ENCODE results near the gene LIPT2. TPM values are rescaled to one million over a fixed set of nuclear protein-coding genes. Genes with fewer than 3 reads are reported as not detected.

LIPT2 gene
- total and polyA plus RNA-seq, 4 donors = 2.3 to 7.9 (median 5.9) TPM

GRCh38 chr11:74524978-74525377 lies 31.5 kb upstream of the LIPT2 start:
- no peak overlapping the region for H3K27ac ChIP-seq (ENCODE audit: low read depth in 1 of 2, low read length in 2 of 2)
- H3K27me3 ChIP-seq (ENCODE audit: control insufficient read depth in 4 of 4, insufficient read depth in 4 of 4, low read length in 3 of 4) = no peaks in the 10 kb centered on the region
- WGBS = 66% methylated on average over 2 of the region's 2 CpGs
- H3K36me3 ChIP-seq (ENCODE audit: control insufficient read depth in 4 of 4, insufficient read depth in 3 of 4, low read depth in 1 of 4, low read length in 3 of 4) = no peaks in the 10 kb centered on the region
- no peak for TF ChIP-seq FOXA1 (IDR thresholded peaks at IDR 0.05)
- TF ChIP-seq RXRA (IDR thresholded peaks at IDR 0.05) = no peak
- TF ChIP-seq JUND (IDR thresholded peaks at IDR 0.05) = no peak
- no peak for TF ChIP-seq FOXA2 (IDR thresholded peaks at IDR 0.05)
- TF ChIP-seq YY1 (IDR thresholded peaks at IDR 0.05) = no peak
- TF ChIP-seq NR2F2 (IDR thresholded peaks at IDR 0.05) = no peak
- TF ChIP-seq, protein P1, sequence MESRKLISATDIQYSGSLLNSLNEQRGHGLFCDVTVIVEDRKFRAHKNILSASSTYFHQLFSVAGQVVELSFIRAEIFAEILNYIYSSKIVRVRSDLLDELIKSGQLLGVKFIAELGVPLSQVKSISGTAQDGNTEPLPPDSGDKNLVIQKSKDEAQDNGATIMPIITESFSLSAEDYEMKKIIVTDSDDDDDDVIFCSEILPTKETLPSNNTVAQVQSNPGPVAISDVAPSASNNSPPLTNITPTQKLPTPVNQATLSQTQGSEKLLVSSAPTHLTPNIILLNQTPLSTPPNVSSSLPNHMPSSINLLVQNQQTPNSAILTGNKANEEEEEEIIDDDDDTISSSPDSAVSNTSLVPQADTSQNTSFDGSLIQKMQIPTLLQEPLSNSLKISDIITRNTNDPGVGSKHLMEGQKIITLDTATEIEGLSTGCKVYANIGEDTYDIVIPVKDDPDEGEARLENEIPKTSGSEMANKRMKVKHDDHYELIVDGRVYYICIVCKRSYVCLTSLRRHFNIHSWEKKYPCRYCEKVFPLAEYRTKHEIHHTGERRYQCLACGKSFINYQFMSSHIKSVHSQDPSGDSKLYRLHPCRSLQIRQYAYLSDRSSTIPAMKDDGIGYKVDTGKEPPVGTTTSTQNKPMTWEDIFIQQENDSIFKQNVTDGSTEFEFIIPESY (IDR thresholded peaks at IDR 0.05) = no peak
- TF ChIP-seq, protein P2, sequence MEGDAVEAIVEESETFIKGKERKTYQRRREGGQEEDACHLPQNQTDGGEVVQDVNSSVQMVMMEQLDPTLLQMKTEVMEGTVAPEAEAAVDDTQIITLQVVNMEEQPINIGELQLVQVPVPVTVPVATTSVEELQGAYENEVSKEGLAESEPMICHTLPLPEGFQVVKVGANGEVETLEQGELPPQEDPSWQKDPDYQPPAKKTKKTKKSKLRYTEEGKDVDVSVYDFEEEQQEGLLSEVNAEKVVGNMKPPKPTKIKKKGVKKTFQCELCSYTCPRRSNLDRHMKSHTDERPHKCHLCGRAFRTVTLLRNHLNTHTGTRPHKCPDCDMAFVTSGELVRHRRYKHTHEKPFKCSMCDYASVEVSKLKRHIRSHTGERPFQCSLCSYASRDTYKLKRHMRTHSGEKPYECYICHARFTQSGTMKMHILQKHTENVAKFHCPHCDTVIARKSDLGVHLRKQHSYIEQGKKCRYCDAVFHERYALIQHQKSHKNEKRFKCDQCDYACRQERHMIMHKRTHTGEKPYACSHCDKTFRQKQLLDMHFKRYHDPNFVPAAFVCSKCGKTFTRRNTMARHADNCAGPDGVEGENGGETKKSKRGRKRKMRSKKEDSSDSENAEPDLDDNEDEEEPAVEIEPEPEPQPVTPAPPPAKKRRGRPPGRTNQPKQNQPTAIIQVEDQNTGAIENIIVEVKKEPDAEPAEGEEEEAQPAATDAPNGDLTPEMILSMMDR (IDR thresholded peaks at IDR 0.05; ENCODE audit: low read depth, low read length, missing input control) = no peak
- TF ChIP-seq GABPA (IDR thresholded peaks at IDR 0.05 in 1 of 2, conservative IDR thresholded peaks at IDR 0.05 in 1 of 2) = no peak
- TF ChIP-seq EGR1 (IDR thresholded peaks at IDR 0.05; ENCODE audit: low read depth in 2 of 2) = no peak
- TF ChIP-seq HNF4G (IDR thresholded peaks at IDR 0.05) = no peak
- no peak for TF ChIP-seq ATF3 (IDR thresholded peaks at IDR 0.05)
- no peak for DNase-seq (ENCODE audit: low spot score)
- H3K4me1 ChIP-seq (ENCODE audit: control insufficient read depth in 4 of 4, insufficient read depth in 4 of 4, low read length in 3 of 4) = no peaks in the 10 kb centered on the region
- H3K9ac ChIP-seq (ENCODE audit: low read depth in 1 of 2, low read length in 2 of 2) = no peak overlapping the region
- no peaks in the 10 kb centered on the region for H3K9me3 ChIP-seq (ENCODE audit: control insufficient read depth in 4 of 4, low read length in 3 of 4)
- no peak overlapping the region for H3K4me3 ChIP-seq (ENCODE audit: low read depth in 1 of 3, low read length in 3 of 3)

- H3K9me3 ChIP-seq (ENCODE audit: control insufficient read depth in 4 of 4, low read length in 3 of 4) = no peaks in the 10 kb centered on the region
- H3K27ac ChIP-seq (ENCODE audit: low read depth in 1 of 2, low read length in 2 of 2) = no peak overlapping the region
- no peak for DNase-seq (ENCODE audit: low spot score)
- 75% methylated on average over 5 of the region's 5 CpGs for WGBS
- no peaks in the 10 kb centered on the region for H3K36me3 ChIP-seq (ENCODE audit: control insufficient read depth in 4 of 4, insufficient read depth in 3 of 4, low read depth in 1 of 4, low read length in 3 of 4)
- H3K9ac ChIP-seq (ENCODE audit: low read depth in 1 of 2, low read length in 2 of 2) = no peak overlapping the region
- no peak overlapping the region for H3K4me3 ChIP-seq (ENCODE audit: low read depth in 1 of 3, low read length in 3 of 3)
- H3K27me3 ChIP-seq (ENCODE audit: control insufficient read depth in 4 of 4, insufficient read depth in 4 of 4, low read length in 3 of 4) = no peaks in the 10 kb centered on the region
- TF ChIP-seq EGR1 (IDR thresholded peaks at IDR 0.05; ENCODE audit: low read depth in 2 of 2) = no peak
- TF ChIP-seq GABPA (IDR thresholded peaks at IDR 0.05 in 1 of 2, conservative IDR thresholded peaks at IDR 0.05 in 1 of 2) = no peak
- TF ChIP-seq SP1 (IDR thresholded peaks at IDR 0.05) = no peak
- TF ChIP-seq, protein P3, sequence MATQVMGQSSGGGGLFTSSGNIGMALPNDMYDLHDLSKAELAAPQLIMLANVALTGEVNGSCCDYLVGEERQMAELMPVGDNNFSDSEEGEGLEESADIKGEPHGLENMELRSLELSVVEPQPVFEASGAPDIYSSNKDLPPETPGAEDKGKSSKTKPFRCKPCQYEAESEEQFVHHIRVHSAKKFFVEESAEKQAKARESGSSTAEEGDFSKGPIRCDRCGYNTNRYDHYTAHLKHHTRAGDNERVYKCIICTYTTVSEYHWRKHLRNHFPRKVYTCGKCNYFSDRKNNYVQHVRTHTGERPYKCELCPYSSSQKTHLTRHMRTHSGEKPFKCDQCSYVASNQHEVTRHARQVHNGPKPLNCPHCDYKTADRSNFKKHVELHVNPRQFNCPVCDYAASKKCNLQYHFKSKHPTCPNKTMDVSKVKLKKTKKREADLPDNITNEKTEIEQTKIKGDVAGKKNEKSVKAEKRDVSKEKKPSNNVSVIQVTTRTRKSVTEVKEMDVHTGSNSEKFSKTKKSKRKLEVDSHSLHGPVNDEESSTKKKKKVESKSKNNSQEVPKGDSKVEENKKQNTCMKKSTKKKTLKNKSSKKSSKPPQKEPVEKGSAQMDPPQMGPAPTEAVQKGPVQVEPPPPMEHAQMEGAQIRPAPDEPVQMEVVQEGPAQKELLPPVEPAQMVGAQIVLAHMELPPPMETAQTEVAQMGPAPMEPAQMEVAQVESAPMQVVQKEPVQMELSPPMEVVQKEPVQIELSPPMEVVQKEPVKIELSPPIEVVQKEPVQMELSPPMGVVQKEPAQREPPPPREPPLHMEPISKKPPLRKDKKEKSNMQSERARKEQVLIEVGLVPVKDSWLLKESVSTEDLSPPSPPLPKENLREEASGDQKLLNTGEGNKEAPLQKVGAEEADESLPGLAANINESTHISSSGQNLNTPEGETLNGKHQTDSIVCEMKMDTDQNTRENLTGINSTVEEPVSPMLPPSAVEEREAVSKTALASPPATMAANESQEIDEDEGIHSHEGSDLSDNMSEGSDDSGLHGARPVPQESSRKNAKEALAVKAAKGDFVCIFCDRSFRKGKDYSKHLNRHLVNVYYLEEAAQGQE (IDR thresholded peaks at IDR 0.05) = no peak
- TF ChIP-seq ATF3 (IDR thresholded peaks at IDR 0.05) = no peak
- TF ChIP-seq, protein P4, sequence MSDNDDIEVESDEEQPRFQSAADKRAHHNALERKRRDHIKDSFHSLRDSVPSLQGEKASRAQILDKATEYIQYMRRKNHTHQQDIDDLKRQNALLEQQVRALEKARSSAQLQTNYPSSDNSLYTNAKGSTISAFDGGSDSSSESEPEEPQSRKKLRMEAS (IDR thresholded peaks at IDR 0.05) = no peak
- H3K4me1 ChIP-seq (ENCODE audit: control insufficient read depth in 4 of 4, insufficient read depth in 4 of 4, low read length in 3 of 4) = peaks cover 0 to 3% (median 0%) of the 10 kb centered on the region in 4 donors
Measured at GRCh38 chr11:74524501-74524900, 31.0 kb upstream of the LIPT2 start.
